ENCODE data around the gene VKORC1L1.
"Not testable (repeated sequence)": the region's sequence is repeated elsewhere in the genome, so short reads cannot be mapped to it uniquely, and the experiment has no call there.

VKORC1L1 gene

GRCh38 chr7:65978891-65979582 is 106.2 kb downstream of the VKORC1L1 start:
- no peak for DNase-seq (ENCODE audit: low spot score)

- DNase-seq (ENCODE audit: low spot score) = no peak
Observed at GRCh38 chr7:65979583-65980477, 107.0 kb downstream of the VKORC1L1 start.

- peak; percentile 56 for DNase-seq (ENCODE audit: low spot score)
Observed at GRCh38 chr7:65980478-65981250, 107.8 kb downstream of the VKORC1L1 start.

- DNase-seq (ENCODE audit: low spot score) = peak; percentile 95
Observed at GRCh38 chr7:65981965-65982792, 109.3 kb downstream of the VKORC1L1 start, which contains the start of gene GUSB. GUSB (minus strand) TSS chr7:65982213; CDS start chr7:65982183, 30 bp downstream.

DNA sequence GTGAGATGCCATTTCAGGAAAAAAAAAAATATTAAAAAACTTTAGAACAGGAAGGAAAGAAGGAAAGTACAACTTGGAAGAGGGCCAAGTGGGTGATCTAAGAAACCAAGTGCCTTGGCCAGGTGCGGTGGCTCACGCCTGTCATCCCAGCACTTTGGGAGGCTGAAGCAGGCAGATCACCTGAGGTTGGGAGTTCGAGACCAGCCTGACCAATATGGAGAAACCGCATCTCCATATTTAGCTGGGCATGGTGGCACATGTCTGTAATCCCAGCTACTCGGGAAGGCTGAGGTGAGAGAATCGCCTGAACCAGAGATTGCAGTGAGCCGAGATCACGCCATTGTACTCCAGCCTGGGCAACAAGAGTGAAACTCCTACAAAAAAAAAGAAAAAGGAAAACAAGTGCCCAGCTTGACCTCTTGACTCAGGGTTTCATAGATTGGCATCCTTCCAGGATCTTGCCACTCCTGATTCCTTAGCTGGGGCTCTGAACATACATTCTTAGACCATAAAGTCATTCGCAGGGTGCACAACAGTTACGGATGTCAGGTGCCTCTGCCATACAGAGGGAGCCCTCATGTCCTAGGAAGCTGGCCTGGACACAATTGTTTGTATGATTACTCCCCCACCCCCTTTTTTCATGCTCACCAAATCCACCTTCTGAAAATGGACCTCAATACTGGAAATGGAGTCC is 111.2 kb downstream of the VKORC1L1 start:
- DNase-seq (ENCODE audit: low spot score) = no peak

DNA sequence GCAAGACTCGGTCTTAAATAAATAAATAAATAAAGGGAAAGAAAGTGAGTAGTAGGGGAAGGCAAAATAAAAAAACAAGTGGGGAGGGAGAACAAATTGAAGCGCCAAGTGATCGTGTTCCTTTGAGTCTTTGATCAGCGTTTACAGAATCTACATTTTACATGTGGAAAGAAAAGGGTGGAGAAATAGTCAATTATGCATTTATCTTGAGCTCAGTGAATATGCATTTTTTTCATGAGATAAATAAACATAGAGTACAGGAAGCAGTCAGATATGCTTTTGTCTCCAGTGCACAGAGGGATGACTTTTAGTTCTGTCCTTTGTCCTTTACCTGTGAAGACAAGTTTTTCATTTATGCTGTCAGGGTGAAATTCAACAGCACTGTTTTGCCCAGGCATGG is 115.2 kb downstream of the VKORC1L1 start:
- no peak for DNase-seq (ENCODE audit: low spot score)

- not testable (repeated sequence) for DNase-seq (ENCODE audit: low spot score)
Observed at GRCh38 chr7:65988503-65988902, 115.6 kb downstream of the VKORC1L1 start.

GRCh38 chr7:65989694-65990080 is 116.8 kb downstream of the VKORC1L1 start:
- DNase-seq (ENCODE audit: low spot score) = no peak

- not testable (repeated sequence) for DNase-seq (ENCODE audit: low spot score)
Observed at GRCh38 chr7:65991829-65992228, 119.0 kb downstream of the VKORC1L1 start.

DNA sequence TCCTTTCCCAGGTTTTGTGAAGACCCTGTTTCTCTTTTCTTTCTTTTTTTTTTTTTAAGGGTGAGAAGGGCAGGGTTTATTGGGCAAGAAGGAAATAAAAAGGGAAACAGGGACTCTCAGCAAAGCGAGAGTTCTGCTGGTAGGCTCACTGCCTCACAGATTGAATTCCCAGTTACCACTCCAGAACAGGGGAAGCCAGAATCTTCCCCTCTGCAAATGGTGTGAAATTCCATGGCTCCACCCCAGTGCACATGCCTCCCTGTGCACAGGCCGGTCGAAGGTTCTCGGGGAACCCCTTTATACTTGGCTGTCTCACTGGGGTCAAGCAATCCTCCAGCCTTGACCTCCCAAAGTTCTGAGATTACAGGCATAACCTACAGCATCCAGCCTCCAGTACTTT is 119.7 kb downstream of the VKORC1L1 start:
- DNase-seq (ENCODE audit: low spot score) = no peak

- not testable (repeated sequence) for DNase-seq (ENCODE audit: low spot score)
Observed at GRCh38 chr7:65994984-65995383, 122.1 kb downstream of the VKORC1L1 start.

GRCh38 chr7:66000823-66001417 is 128.0 kb downstream of the VKORC1L1 start:
- not testable (repeated sequence) for DNase-seq (ENCODE audit: low spot score)

GRCh38 chr7:66005115-66005671 is 132.3 kb downstream of the VKORC1L1 start:
- not testable (repeated sequence) for DNase-seq (ENCODE audit: low spot score)

DNA sequence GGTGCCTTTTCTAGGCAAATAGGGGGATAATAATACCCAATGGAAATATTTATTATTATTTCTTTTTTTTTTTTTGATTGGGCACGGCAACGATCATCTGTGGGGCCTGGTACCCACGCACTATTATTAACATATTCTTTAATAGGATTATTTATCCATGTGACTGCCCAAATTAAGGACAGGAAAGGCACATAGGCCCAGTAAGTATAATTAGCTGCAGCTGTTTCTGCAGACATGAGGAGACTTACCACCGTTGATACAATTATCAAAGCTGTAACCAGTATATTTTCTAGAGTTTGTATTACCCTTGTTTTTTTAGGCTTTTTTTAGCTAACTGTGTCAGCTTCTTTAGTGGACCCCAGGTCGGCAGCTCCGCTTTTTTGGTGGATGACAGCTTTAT is 134.4 kb downstream of the VKORC1L1 start:
- DNase-seq (ENCODE audit: low spot score) = no peak

Measured in NAMALWA (cell line).